Renal pelvis (tissue), 12 donors: ENCODE measurements around the gene FANCL. TPM values are rescaled to one million over a fixed set of nuclear protein-coding genes. Genes with fewer than 3 reads are reported as not detected.
"Not testable (repeated sequence)": the region's sequence is repeated elsewhere in the genome, so short reads cannot be mapped to it uniquely, and the experiment has no call there.

Source experiments
- DNase-seq: peaks from one replicate; pipeline ENCODE4 v3.0.0-alpha.2; 2013
- long read RNA-seq, 16 experiments: transcript quantifications; one replicate each; lab custom pipeline, GENCODE V29; 2026
- polyA plus RNA-seq, 3 donors: library from polyadenylated mRNA; unstranded; fragments of 120-200 nt; gene quantifications; one replicate each; pipeline ENCODE4 v1.2.1, GENCODE V29; 2013; ENCODE audit not compliant: insufficient read length in 3 of 3

Gene FANCL
- 10 to 100 TPM; 44.9 to 55.9 (median 54.9) TPM for polyA plus RNA-seq
- long read RNA-seq, donor 1, transcript FANCL-201 (14 exons, 1,683 nt) = major isoform, 6 of 11 reads
- long read RNA-seq, donor 1, partial matches to known transcripts = 0 of 11 reads
- long read RNA-seq, donor 1, other reads (novel, unspliced or antisense) = 0 of 11 reads
- long read RNA-seq, donor 2, transcript FANCL-201 (14 exons, 1,683 nt) = major isoform, 5 of 18 reads
- long read RNA-seq, donor 2, partial matches to known transcripts = 0 of 18 reads
- long read RNA-seq, donor 2, other reads (novel, unspliced or antisense) = 11 of 18 reads
- long read RNA-seq, donor 3, partial matches to known transcripts = 0 of 2 reads
- long read RNA-seq, donor 3, other reads (novel, unspliced or antisense) = 0 of 2 reads
- long read RNA-seq, donor 4, transcript FANCL-201 (14 exons, 1,683 nt) = major isoform, 9 of 15 reads
- long read RNA-seq, donor 4, transcript FANCL-202 (14 exons, 1,698 nt) = minor isoform, 5 of 15 reads
- long read RNA-seq, donor 4, partial matches to known transcripts = 0 of 15 reads
- long read RNA-seq, donor 4, other reads (novel, unspliced or antisense) = 0 of 15 reads
- long read RNA-seq, donor 5, transcript FANCL-201 (14 exons, 1,683 nt) = major isoform, 7 of 9 reads
- long read RNA-seq, donor 5, partial matches to known transcripts = 0 of 9 reads
- long read RNA-seq, donor 5, other reads (novel, unspliced or antisense) = 0 of 9 reads
- long read RNA-seq, donor 6, transcript FANCL-202 (14 exons, 1,698 nt) = minor isoform, 5 of 14 reads
- long read RNA-seq, donor 6, transcript FANCL-201 (14 exons, 1,683 nt) = major isoform, 8 of 14 reads
- long read RNA-seq, donor 6, partial matches to known transcripts = 0 of 14 reads
- long read RNA-seq, donor 6, other reads (novel, unspliced or antisense) = 0 of 14 reads
- long read RNA-seq, donor 7, transcript FANCL-202 (14 exons, 1,698 nt) = minor isoform, 5 of 13 reads
- long read RNA-seq, donor 7, transcript FANCL-201 (14 exons, 1,683 nt) = major isoform, 7 of 13 reads
- long read RNA-seq, donor 7, partial matches to known transcripts = 0 of 13 reads
- long read RNA-seq, donor 7, other reads (novel, unspliced or antisense) = 0 of 13 reads
- long read RNA-seq, donor 8, partial matches to known transcripts = 0 of 3 reads
- long read RNA-seq, donor 8, other reads (novel, unspliced or antisense) = 0 of 3 reads
- long read RNA-seq, donor 9, transcript FANCL-201 (14 exons, 1,683 nt) = major isoform, 12 of 14 reads
- long read RNA-seq, donor 9, partial matches to known transcripts = 0 of 14 reads
- long read RNA-seq, donor 9, other reads (novel, unspliced or antisense) = 0 of 14 reads
- long read RNA-seq, donor 10, partial matches to known transcripts = 0 of 6 reads
- long read RNA-seq, donor 10, other reads (novel, unspliced or antisense) = 0 of 6 reads
- long read RNA-seq, donor 11, partial matches to known transcripts = 0 of 1 reads
- long read RNA-seq, donor 11, other reads (novel, unspliced or antisense) = 0 of 1 reads
- long read RNA-seq, donor 12, partial matches to known transcripts = 0 of 5 reads
- long read RNA-seq, donor 12, other reads (novel, unspliced or antisense) = 0 of 5 reads
- long read RNA-seq, donor 13, partial matches to known transcripts = 5 of 10 reads
- long read RNA-seq, donor 13, other reads (novel, unspliced or antisense) = 0 of 10 reads
- long read RNA-seq, donor 14 = 0 reads
- long read RNA-seq, donor 15, transcript FANCL-201 (14 exons, 1,683 nt) = major isoform, 13 of 21 reads
- long read RNA-seq, donor 15, transcript FANCL-202 (14 exons, 1,698 nt) = minor isoform, 7 of 21 reads
- long read RNA-seq, donor 15, partial matches to known transcripts = 0 of 21 reads
- long read RNA-seq, donor 15, other reads (novel, unspliced or antisense) = 0 of 21 reads
- long read RNA-seq, donor 16, transcript FANCL-201 (14 exons, 1,683 nt) = major isoform, 5 of 13 reads
- long read RNA-seq, donor 16, partial matches to known transcripts = 6 of 13 reads
- long read RNA-seq, donor 16, other reads (novel, unspliced or antisense) = 0 of 13 reads

DNA sequence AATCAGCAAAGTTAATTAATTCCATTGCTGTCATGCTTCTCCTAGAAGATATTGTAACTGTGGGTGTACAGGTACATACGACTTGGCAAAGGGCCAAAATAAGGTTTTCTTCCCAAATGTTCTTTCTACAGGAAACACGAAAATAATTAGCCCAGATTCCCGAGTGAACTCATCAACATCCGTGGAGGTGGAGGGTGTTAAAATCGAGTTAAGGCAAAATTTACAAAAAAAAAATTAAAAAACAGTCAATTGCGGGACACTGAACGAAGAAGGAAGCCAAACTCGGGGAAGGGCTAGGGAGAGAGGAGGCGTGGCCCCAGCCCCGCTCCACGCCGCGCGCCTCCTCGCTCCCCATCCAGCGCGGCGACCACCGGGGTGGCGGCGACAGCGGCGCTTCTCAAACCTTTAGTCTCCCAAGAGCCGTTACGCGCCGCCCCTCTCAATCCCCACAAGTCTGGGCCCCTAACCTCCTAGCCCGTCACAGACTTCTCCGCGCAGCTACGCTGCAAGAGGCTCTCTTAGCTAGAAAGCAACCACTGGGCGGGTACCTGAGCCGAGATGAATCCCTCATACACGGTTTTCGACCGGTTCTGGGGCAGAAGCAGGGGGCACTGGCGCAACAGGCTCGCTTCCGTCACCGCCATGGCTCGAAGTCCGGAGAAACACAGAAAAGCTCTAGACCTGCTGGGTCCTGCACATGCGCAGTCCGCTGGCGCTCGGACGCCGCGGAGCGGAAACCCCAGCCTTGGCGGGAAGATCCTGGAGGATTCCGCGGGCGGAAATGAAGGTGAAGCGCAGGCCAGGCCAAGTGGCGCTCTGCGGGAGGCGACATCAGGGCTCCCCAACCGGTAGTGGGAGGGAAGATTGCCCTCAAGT, at the start of gene FANCL:
Gene FANCL (minus strand): TSS at position 656 of the 876 bp plus-strand sequence. CDS start 12 bp downstream, at position 644.
- peak; percentile 90 for DNase-seq

DNA sequence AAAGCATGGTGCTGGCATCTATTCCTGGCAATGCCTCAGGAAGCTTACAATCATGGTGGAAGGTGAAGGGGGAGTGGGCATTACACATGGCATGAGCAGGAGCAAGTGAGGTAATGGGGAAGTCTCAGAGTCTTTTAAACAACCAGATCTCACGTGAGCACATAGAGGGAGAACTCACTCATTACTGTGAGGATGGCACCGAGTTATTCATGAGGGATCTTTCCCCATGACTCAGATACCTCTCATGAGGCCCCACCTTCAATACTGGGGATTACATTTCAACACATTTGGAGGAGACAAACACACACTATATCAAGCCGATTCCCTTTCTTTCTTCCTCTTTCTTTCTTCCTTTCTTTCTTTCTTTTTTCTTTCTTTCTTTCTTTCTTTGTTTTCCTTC, 47.9 kb upstream of the FANCL start:
- no peak for DNase-seq

DNA sequence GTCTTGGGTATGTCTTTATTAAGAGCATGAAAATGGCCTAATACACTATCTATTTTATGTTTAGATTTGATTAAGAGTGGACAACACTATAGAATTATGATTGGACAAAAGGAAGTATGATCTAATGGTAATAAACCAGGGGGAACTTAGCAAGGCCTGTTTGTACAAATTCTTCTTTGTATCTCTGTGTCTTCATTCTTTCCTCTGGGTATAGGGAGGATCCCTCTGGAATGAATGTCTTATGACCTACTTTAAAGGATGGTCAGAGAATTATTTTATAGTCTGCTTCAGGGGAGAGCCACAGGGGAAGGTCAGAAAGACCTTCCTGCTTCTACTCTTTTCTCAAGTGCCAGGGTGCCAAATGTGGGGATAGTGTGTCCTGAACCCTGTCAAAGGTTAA, 42.8 kb upstream of the FANCL start:
- no peak for DNase-seq

DNA sequence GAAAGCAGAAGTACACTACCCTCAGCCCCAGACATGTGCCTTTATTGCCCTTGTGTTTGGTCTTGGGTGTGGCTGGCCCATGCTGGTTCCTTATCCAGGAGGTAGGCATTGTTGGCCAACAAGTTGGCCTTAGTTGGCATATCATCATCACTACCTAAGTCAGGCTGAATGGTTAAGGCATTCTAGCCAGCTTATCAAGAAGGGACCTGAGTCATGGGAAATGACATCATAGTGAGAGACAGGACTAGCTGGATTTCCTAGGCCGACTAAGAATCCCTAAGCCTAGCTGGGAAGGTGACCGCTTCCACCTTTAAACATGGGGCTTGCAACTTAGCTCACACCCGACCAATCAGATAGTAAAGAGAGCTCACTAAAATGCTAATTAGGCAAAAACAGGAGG, 34.0 kb upstream of the FANCL start:
- DNase-seq = not testable (repeated sequence)

DNA sequence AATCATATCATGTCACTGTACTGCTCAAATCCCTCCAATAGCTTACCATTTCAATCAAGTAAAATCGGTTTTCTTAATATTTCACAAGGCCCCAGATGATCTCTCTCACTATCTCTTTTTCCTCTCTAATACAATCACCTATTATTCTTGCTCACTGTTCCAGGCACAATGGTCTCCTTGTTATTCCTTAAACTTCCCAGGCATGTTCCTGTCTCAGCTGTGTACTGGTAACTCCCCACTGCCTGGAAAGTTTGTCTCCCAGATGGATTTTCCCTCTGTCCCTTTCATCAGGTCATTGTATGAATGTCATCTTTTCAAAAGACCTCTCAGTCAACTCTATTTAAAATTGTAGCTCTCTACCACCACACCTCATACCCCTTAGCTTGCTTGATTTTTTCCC, 30.7 kb upstream of the FANCL start:
- DNase-seq = no peak

DNA sequence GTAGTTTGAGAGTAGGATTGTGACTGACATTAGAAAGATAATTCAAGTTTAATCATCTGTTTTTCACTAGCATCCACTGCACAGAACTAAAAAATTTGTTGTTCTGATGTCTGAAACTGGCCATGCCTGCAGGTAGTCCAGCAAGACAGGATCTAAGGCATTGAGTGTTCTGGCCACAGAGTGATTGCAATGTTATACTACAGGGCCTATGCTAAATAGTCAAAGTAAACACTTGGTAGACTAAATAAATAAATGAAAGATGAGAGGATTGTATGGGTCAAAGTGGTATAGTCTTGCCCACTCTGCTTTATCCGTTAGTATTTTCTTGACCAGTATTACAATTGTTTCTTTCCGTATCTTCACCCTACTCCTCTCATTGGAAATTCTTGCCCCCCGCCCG, 27.6 kb upstream of the FANCL start:
- no peak for DNase-seq

DNA sequence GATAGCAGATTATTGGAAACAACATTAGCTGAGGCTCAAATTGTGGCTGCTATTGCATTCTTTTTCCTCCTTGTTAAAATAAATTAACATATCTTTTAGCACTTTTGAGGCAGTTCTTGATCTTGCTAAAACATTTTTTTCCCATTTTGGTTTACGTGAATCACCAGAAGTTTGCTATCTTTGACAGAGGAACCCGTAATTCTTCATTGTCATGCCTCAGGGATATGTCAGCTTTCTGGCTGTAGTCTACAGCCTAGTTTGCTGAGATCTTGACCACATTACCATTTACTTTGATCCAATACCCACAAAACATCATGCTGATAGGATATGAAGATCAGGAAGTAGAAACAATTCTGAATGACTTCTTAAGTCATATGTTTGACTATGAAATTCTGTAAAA, 25.1 kb upstream of the FANCL start:
- DNase-seq = no peak

DNA sequence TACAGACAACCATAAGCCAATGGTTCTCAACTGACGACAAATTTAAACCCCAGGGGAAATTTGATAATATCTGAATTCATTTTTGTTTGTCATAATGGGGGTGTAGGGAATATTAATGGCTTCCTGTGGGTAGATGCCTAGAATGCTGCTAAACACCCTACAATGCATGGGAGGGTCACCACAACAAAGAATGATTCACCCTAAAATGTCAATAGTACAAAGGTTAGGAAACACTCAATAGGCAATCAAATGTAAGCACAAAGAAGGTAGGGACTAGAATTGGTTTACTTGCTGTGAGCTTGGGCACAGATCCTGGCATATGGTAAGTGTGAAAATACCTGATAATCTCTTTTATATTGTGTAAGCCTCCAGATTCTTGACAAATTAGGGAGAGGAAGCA, 20.1 kb upstream of the FANCL start:
- DNase-seq = no peak

DNA sequence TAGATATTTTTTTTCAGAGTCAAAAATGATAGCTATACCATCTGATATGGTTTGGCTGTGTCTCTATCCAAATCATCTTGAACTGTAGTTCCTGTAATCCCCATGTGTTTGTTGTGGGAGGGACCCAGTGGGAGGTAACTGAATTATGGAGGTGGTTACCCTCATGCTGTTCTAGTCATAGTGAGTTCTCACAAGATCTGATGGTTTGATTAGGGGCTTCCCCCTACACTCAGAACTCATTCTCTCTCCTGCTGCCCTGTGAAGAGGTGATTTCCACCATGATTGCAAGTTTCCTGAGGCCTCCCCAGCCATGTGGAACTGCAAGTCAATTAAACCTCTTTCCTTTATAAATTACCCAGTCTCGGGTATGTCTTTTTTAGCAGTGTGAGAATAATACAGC, 17.3 kb upstream of the FANCL start:
- DNase-seq = not testable (repeated sequence)

DNA sequence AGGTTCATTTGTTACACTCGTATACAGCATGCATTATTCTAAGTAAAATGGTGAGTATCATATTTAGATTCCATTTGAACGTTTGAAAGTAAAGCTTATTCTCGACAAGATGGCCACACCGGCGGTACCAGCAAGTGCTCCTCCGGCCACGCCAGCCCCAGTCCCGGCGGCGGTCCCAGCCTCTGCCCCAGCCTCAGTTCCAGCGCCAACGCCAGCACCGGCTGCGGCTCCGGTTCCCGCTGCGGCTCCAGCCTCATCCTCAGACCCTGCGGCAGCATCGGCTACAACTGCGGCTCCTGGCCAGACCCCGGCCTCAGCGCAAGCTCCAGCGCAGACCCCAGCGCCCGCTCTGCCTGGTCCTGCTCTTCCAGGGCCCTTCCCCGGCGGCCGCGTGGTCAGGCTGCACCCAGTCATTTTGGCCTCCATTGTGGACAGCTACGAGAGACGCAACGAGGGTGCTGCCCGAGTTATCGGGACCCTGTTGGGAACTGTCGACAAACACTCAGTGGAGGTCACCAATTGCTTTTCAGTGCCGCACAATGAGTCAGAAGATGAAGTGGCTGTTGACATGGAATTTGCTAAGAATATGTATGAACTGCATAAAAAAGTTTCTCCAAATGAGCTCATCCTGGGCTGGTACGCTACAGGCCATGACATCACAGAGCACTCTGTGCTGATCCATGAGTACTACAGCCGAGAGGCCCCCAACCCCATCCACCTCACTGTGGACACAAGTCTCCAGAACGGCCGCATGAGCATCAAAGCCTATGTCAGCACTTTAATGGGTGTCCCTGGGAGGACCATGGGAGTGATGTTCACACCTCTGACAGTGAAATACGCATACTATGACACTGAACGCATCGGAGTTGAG, 10.4 kb upstream of the FANCL start:
- not testable (repeated sequence) for DNase-seq

DNA sequence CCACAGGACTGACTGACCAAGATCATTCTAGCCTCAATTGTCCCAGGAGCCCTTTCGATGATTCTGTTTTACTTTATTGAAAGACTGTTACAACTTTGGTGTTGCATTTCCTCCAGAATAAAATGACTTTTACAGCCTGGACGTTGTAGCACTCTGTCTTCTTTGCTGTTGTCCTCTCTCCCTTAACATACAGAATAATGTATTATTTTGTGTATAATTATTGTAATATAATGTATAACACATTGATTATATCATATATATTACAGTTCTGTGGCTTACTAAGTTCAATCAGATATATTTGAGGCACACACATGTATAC, 380 bp upstream of the FANCL start:
- DNase-seq = no peak

DNA sequence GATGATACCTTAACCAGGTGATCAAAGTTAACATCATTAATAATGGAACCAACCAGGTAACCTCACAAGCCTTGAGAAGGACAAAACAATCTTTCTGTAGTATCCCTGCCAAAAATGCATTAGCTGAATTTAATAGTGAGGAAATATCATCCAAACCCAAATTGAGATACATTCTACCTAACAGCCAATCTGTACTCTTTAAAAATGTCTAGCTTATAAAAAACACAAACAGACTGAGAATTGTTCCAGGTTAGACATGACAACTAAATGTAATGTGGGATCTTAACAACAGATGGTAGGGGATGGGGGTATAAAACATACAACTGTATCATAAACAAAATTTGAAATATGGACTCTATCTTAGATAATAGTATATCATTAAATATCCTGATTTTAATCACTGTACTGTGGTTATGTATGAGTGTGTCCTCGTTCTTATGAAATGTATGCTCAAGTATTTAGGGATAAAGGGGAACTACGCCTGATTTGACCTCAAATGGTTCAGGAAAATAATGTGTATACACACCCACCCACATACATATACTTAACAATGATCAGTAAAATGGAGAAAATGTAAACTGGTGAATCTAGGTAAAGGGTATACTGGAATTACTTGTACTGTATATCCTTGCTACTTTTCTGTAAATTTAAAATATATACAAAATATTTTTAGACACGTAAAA, 1.7 kb downstream of the FANCL start:
- no peak for DNase-seq

DNA sequence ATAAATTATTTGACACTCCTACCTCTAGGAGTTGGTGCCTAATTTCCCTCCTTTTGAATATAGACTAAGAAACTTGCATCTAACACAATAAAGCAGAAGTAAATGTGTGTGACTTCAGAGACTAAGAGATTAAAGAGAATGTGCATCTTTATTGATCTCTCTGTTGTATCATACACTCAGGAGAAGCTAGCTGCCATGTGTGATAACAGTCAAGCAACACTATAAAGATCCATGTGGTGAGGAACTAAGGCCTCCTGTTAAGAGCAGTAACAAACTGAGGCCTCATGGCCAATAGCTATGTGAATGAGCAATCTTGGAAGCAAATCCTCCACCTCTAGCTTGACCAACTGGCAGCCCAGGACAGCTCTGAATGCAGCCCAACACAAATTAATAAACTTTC, 3.4 kb downstream of the FANCL start:
- no peak for DNase-seq

DNA sequence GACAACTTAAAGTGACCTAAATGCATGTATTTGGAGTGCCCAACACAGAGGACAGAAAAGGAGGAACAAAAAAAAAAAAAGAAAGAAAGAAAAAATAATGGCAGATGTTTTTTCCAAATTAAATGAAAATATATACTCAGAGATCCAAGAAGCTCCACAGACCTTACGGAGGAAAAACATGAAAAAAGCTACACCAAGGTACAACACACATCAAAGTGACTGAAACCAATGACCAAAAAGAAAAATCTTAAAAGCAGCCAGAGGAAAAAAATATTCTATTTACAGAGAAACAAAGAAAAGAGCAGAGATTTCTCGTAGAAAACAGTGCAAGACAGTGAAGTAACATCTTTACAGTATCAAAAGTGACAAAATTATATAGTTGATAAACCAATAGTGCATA, 5.1 kb downstream of the FANCL start:
- no peak for DNase-seq

DNA sequence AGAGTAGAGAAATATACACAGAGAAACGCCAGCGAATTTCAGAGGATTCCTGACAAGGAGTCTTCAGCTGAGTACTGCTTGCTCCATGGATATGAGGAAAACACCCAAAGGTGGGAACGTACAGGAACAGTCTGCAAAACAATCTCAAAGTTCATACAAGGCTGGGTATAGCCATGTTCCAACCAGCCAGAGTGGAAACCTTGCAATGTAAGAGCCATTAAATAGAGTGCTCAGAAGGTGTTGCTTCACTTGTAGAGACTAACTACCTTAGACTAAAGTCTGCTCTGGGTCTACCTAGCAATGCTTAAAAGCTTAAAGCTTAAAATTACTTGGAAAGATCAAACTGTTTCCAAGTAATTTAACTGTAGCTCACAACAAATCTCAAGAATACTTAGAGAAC, 6.0 kb downstream of the FANCL start:
- DNase-seq = no peak

DNA sequence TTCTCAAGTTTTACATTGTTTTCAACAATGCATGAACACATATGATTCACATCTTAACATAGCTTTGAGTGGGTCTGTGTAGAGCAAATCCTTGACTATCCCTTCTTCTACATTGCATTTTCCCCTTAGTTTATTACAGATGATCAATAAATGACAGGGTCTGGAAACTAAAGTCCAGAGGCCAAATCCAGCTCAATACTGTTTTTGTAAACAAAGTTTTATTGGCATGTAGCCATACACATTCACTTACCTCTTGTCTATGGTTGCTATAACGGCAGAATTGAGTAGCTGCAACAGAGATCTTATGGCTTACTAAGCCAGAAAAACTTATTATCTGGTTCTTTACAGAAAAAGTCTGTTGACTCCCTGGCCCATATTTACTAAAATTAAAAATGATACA, 12.8 kb downstream of the FANCL start:
- DNase-seq = no peak

DNA sequence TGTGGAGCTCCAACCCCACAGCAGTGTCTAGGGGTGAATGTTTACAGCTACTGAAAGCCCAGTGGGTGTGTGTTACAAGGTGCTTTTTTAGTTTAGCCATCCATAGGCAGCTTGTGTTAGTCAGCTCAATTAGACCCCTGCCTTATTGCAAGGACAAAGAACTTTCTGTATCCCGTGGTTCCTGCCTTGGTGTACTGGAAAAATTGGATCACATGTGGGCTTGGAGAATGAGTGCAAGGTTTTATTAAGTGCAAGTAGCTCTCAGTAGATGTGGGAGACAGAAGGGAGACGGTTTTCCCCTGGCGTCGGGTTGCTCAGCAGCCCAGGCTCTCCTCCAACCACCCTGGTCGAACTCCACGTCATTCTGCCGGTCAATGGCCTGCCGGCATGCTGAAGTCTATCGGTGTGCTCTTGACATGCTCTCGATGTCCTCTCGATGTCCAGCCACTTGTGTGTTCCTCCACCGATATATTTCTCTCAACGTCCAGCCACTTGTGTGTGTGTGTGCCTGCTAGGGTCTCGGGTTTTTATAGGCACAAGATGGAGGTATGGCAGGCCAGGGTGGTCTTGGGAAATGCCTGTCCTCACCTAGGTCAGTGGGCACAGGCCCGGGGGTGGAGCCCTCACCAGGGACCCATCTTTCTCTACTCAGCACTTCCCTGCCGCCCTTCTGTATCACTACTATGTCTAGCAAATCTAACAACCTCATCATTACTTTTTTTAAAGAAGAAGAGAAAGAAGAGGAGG, 13.8 kb downstream of the FANCL start:
- no peak for DNase-seq
